ENCODE measurements around the gene KCNF1.

KCNF1 gene

DNA sequence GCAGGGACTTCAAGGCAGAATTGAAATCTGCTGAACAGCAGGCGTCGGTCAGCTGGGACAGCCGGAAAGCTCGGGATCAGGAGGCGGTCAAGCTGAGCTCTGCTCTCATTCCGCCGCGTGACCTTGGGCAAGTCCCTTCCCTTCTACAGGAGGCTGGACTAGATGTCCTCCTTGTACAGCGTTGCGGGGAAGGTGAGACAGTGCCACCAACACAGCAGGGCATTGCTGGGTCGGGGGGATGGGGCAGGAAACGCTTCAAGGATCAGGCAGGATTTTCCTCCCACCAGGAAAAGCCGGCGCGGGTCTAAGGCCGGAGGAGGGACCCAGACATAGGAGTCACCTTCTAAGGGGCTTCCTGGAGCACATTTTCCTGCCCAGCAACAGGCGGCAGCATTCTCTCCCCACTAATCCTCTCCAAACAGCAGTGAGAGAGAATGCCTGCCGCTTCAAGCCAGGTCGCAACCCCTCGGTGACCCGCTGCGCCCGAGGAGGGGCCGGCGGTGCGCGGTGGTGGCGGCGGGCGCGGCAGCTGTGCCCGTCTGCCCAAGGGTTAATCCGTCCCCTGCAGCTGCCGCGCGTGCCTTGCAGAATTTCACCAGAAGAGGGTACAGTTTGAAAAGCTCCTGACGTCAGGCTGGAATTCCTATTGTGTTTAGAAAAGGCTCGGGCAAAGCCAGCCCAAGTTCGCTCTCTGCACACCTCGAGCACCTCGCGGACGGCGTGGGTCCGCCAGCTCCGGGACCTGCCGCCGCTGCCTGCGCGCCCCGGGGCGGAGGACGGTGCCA lies at the start of gene KCNF1:
TSS of gene KCNF1 (plus strand) at position 644 of the 785 bp plus-strand sequence. CDS start 493 bp downstream, outside the sequence.
- no peak within 1 kb of the TSS for H2AFZ ChIP-seq (ENCODE audit: low read length)
- DNase-seq: no peak
- no peaks in the 10 kb centered on the region for H3K4me1 ChIP-seq (ENCODE audit: low read length)
- no peak within 1 kb of the TSS for H3K4me3 ChIP-seq (ENCODE audit: low read length)
- H3K27ac ChIP-seq (ENCODE audit: low read length): no peak within 1 kb of the TSS
- no peaks in the 10 kb centered on the region for H3K36me3 ChIP-seq (replicated peaks; ENCODE audit: insufficient read depth, low read length)
- no peak within 1 kb of the TSS for H3K9ac ChIP-seq (ENCODE audit: low read length)
- H4K20me1 ChIP-seq (ENCODE audit: insufficient read depth, low read length): no peaks in the 10 kb centered on the region
- TF ChIP-seq, protein P1, sequence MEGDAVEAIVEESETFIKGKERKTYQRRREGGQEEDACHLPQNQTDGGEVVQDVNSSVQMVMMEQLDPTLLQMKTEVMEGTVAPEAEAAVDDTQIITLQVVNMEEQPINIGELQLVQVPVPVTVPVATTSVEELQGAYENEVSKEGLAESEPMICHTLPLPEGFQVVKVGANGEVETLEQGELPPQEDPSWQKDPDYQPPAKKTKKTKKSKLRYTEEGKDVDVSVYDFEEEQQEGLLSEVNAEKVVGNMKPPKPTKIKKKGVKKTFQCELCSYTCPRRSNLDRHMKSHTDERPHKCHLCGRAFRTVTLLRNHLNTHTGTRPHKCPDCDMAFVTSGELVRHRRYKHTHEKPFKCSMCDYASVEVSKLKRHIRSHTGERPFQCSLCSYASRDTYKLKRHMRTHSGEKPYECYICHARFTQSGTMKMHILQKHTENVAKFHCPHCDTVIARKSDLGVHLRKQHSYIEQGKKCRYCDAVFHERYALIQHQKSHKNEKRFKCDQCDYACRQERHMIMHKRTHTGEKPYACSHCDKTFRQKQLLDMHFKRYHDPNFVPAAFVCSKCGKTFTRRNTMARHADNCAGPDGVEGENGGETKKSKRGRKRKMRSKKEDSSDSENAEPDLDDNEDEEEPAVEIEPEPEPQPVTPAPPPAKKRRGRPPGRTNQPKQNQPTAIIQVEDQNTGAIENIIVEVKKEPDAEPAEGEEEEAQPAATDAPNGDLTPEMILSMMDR (IDR thresholded peaks at IDR 0.05; ENCODE audit: low read length): no peak
- no peak for TF ChIP-seq EZH2phosphoT487 (IDR thresholded peaks at IDR 0.05; ENCODE audit: low read length)
- H3F3A ChIP-seq (ENCODE audit: insufficient read depth, low read length): no peaks in the 10 kb centered on the region
- no peaks in the 10 kb centered on the region for H3K9me2 ChIP-seq (replicated peaks; ENCODE audit: insufficient read depth, low read length)
- H3K9me3 ChIP-seq (replicated peaks; ENCODE audit: insufficient read depth, low read length): no peaks in the 10 kb centered on the region
- H3K79me2 ChIP-seq (ENCODE audit: low read length): no peaks in the 10 kb centered on the region
- peaks cover 21% of the 10 kb centered on the region; the same call in 1 of the 2 replicates for H3K27me3 ChIP-seq (replicated peaks; ENCODE audit: insufficient read depth, low read length)
- no peak within 1 kb of the TSS for H3K4me2 ChIP-seq (ENCODE audit: low read depth, low read length)

GRCh38 chr2:10862330-10862729 lies 49.4 kb upstream of the KCNF1 start:
- H4K20me1 ChIP-seq (ENCODE audit: insufficient read depth, low read length): no peaks in the 10 kb centered on the region
- TF ChIP-seq, protein P1 (IDR thresholded peaks at IDR 0.05; ENCODE audit: low read length): no peak
- TF ChIP-seq EZH2 (optimal IDR thresholded peaks at IDR 0.05; ENCODE audit: low read depth, low read length): no peak
- H3K4me3 ChIP-seq (ENCODE audit: low read length): no peak overlapping the region
- H3K9me3 ChIP-seq (replicated peaks; ENCODE audit: insufficient read depth, low read length): no peaks in the 10 kb centered on the region
- H3K27me3 ChIP-seq (replicated peaks; ENCODE audit: insufficient read depth, low read length): peaks cover 19% of the 10 kb centered on the region
- peaks cover 20% of the 10 kb centered on the region for H3F3A ChIP-seq (ENCODE audit: insufficient read depth, low read length)
- H3K79me2 ChIP-seq (ENCODE audit: low read length): no peaks in the 10 kb centered on the region
- H3K4me1 ChIP-seq (ENCODE audit: low read length): peaks cover 29% of the 10 kb centered on the region
- no peak overlapping the region for H2AFZ ChIP-seq (ENCODE audit: low read length)
- DNase-seq: no peak
- no peaks in the 10 kb centered on the region for H3K36me3 ChIP-seq (replicated peaks; ENCODE audit: insufficient read depth, low read length)
- no peak overlapping the region for H3K27ac ChIP-seq (ENCODE audit: low read length)
- no peak overlapping the region for H3K4me2 ChIP-seq (ENCODE audit: low read depth, low read length)
- no peak overlapping the region for H3K9ac ChIP-seq (ENCODE audit: low read length)
- no peaks in the 10 kb centered on the region for H3K9me2 ChIP-seq (replicated peaks; ENCODE audit: insufficient read depth, low read length)

DNA sequence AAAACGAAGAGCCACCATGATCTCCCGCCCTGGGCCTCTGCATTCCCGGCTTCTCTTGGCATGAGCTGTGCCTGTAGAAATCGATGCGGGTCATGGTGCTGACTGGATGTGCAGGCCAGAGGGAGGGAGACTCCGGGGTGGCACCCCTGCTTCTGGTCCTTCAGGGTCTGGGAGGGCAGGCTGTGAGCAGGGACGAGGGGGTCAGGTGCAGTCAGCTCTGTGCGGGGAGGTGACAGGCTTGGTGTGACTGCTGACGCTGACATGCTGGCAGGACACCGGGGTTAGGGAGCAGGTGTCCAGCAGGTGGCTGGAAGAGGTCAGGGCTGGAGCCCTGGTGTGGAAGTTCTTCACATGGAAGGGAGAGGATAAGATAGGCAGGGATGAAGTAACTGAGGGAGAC lies 48.7 kb upstream of the KCNF1 start:
- TF ChIP-seq, protein P1 (IDR thresholded peaks at IDR 0.05; ENCODE audit: low read length): no peak
- TF ChIP-seq EZH2phosphoT487 (IDR thresholded peaks at IDR 0.05; ENCODE audit: low read length): no peak
- no peak for TF ChIP-seq EZH2 (optimal IDR thresholded peaks at IDR 0.05; ENCODE audit: low read depth, low read length)
- no peak for DNase-seq
- peaks cover 20% of the 10 kb centered on the region for H3F3A ChIP-seq (ENCODE audit: insufficient read depth, low read length)
- H4K20me1 ChIP-seq (ENCODE audit: insufficient read depth, low read length): no peaks in the 10 kb centered on the region
- H3K27me3 ChIP-seq (replicated peaks; ENCODE audit: insufficient read depth, low read length): peaks cover 19% of the 10 kb centered on the region
- H3K9me3 ChIP-seq (replicated peaks; ENCODE audit: insufficient read depth, low read length): no peaks in the 10 kb centered on the region
- H3K9me2 ChIP-seq (replicated peaks; ENCODE audit: insufficient read depth, low read length): no peaks in the 10 kb centered on the region
- no peaks in the 10 kb centered on the region for H3K79me2 ChIP-seq (ENCODE audit: low read length)
- no peak overlapping the region for H3K9ac ChIP-seq (ENCODE audit: low read length)
- no peak overlapping the region for H3K4me2 ChIP-seq (ENCODE audit: low read depth, low read length)
- peaks cover 29% of the 10 kb centered on the region for H3K4me1 ChIP-seq (ENCODE audit: low read length)
- no peak overlapping the region for H2AFZ ChIP-seq (ENCODE audit: low read length)
- no peaks in the 10 kb centered on the region for H3K36me3 ChIP-seq (replicated peaks; ENCODE audit: insufficient read depth, low read length)
- H3K27ac ChIP-seq (ENCODE audit: low read length): no peak overlapping the region
- no peak overlapping the region for H3K4me3 ChIP-seq (ENCODE audit: low read length)
